HL-60 (cell line): ENCODE data around the gene PRKAB1.
"Not testable (repeated sequence)": the region's sequence is repeated elsewhere in the genome, so short reads cannot be mapped to it uniquely, and the experiment has no call there.

ENCODE experiments used
- DNase-seq, 2 experiments: peaks; one replicate each; pipeline ENCODE4 v3.0.0-alpha.2; 2010 to 2020; ENCODE audit warnings: low read depth in 1 of 2, low spot score in 1 of 2
- H3K27ac ChIP-seq: fragments of 250-450 bp; sonication (Bioruptor Pico); replicated peaks from 2 replicates; pipeline ENCODE4 v1.5.1; 2020; ENCODE audit warnings: mild to moderate bottlenecking, moderate library complexity
- H3K27me3 ChIP-seq: fragments of 250-450 bp; sonication (Bioruptor Pico); 2 replicates; pipeline ENCODE4 v1.5.1; 2021; ENCODE audit warnings: mild to moderate bottlenecking, moderate library complexity; ENCODE audit not compliant: insufficient read depth, poor library complexity, severe bottlenecking
- H3K4me3 ChIP-seq: replicated peaks from 2 replicates; pipeline ENCODE4 v1.5.1; 2011; ENCODE audit warnings: mild to moderate bottlenecking, control low read depth, low read length; ENCODE audit not compliant: insufficient read depth
- CTCF ChIP-seq: IDR thresholded peaks from one replicate; pipeline ENCODE4 v1.5.1; 2011; ENCODE audit warnings: low read length, control low read depth, inconsistent platforms; ENCODE audit not compliant: insufficient read depth
- GABPA ChIP-seq: IDR thresholded peaks from 2 replicates; pipeline ENCODE4 v1.6.1; 2012; ENCODE audit warnings: low read depth
- POLR2AphosphoS5 ChIP-seq: IDR thresholded peaks from 2 replicates; pipeline ENCODE4 v1.6.1; 2012; ENCODE audit warnings: low read depth
- REST ChIP-seq: IDR thresholded peaks from 2 replicates; pipeline ENCODE4 v1.6.1; 2012; ENCODE audit warnings: low read depth; ENCODE audit not compliant: insufficient replicate concordance
- SPI1 ChIP-seq: IDR thresholded peaks from 2 replicates; pipeline ENCODE4 v1.6.1; 2012; ENCODE audit warnings: low read depth, mild to moderate bottlenecking, borderline replicate concordance

The PRKAB1 gene

GRCh38 chr12:119704065-119704747, 36.3 kb downstream of the PRKAB1 start:
- no peak for DNase-seq
- TF ChIP-seq SPI1 (no peak), POLR2AphosphoS5 (no peak), CTCF (no peak), REST (no peak), GABPA (no peak)
- no peaks in the 10 kb centered on the region for H3K27me3 ChIP-seq

GRCh38 chr12:119705182-119705581, 37.2 kb downstream of the PRKAB1 start:
- no peak for DNase-seq
- Histone ChIP-seq H3K27ac (no peak overlapping the region), H3K27me3 (no peaks in the 10 kb centered on the region), H3K4me3 (no peak overlapping the region)
- TF ChIP-seq POLR2AphosphoS5 = no peak
- no peak for TF ChIP-seq REST
- no peak for TF ChIP-seq SPI1
- no peak for TF ChIP-seq GABPA
- TF ChIP-seq CTCF = no peak

More at GRCh38 chr12:119704065-119704747, 36.3 kb downstream of the PRKAB1 start:
- Histone ChIP-seq H3K27ac (no peak overlapping the region), H3K4me3 (no peak overlapping the region)

GRCh38 chr12:119706427-119706826, 38.5 kb downstream of the PRKAB1 start:
- not testable (repeated sequence) for H3K27ac ChIP-seq, DNase-seq, H3K27me3 ChIP-seq, H3K4me3 ChIP-seq

- Histone ChIP-seq H3K27me3 (no peaks in the 10 kb centered on the region), H3K4me3 (no peak overlapping the region), H3K27ac (no peak overlapping the region)
- DNase-seq = no peak
- TF ChIP-seq SPI1 (no peak), POLR2AphosphoS5 (no peak)
These were observed 42.5 kb downstream of the PRKAB1 start for GRCh38 chr12:119710374-119710964.
